T-cell (primary cell): Measurements from ENCODE around the gene FOXP4. TPM values are rescaled to one million over a fixed set of nuclear protein-coding genes. Genes with fewer than 3 reads are reported as not detected.

ENCODE experiments used
- ATAC-seq, 4 experiments: fragments of 200-7000 bp in 3 of 4; fragments of 150-1000 bp in 1 of 4; cut with Tn5 transposase; replicated peaks in 1 of 4; 1 replicate in 3 of 4; 2 replicates in 1 of 4; pipeline ENCODE4 v1.10.0; 2021; ENCODE audit warnings: moderate library complexity in 3 of 4, mild to moderate bottlenecking in 2 of 4, moderate number of reproducible peaks in 1 of 4
- CTCF ChIA-PET, 2 donors: fragments of 300-600 bp; sonication (Branson Sonifier 250); formaldehyde crosslinking; loops; one replicate each; lab custom pipeline; 2022; ENCODE audit warnings: antibody characterized with exemption in 2 of 2; lab: Charles Lee
- POLR2A ChIA-PET, 2 donors: fragments of 300-600 bp; sonication (Branson Sonifier 250); formaldehyde crosslinking; loops; one replicate each; lab custom pipeline; 2022; ENCODE audit warnings: antibody characterized with exemption in 2 of 2; lab: Charles Lee
- DNase-seq, 35 experiments: peaks; one replicate each; pipeline versions ENCODE4 v3.0.0 to v3.0.0-alpha.2; 2013 to 2023
- H3K27ac ChIP-seq: one replicate; pipeline ENCODE4 v1.5.1; 2013; ENCODE audit warnings: low read length
- H3K27me3 ChIP-seq, 2 experiments: replicated peaks in 1 of 2; 1 replicate in 1 of 2; 2 replicates in 1 of 2; pipeline versions ENCODE4 v1.6.1 to v1.7.0; 2013; ENCODE audit warnings: low read length in 1 of 2, mixed read lengths in 1 of 2; ENCODE audit not compliant: control insufficient read depth in 2 of 2, insufficient read depth in 2 of 2; ENCODE audit errors: extremely low read depth in 1 of 2
- H3K36me3 ChIP-seq, 2 donors: 1 replicate in 1 of 2; 2 replicates in 1 of 2; pipeline versions ENCODE4 v1.6.1 to v1.7.0; 2013; ENCODE audit warnings: low read length in 1 of 2; ENCODE audit not compliant: control insufficient read depth in 2 of 2, insufficient read depth in 1 of 2; ENCODE audit errors: extremely low read depth in 1 of 2
- H3K4me1 ChIP-seq, 2 experiments: 1 replicate in 1 of 2; 2 replicates in 1 of 2; pipeline versions ENCODE4 v1.6.1 to v1.7.0; 2013; ENCODE audit warnings: low read length in 2 of 2, mixed read lengths in 1 of 2; ENCODE audit not compliant: insufficient read depth in 2 of 2, control insufficient read depth in 1 of 2; ENCODE audit errors: extremely low read depth in 1 of 2
- H3K4me3 ChIP-seq, 2 donors: 1 replicate in 1 of 2; 2 replicates in 1 of 2; pipeline versions ENCODE4 v1.5.1 to v1.7.0; 2013; ENCODE audit warnings: mild to moderate bottlenecking in 2 of 2, low read length in 1 of 2, moderate library complexity in 1 of 2; ENCODE audit not compliant: control insufficient read depth in 1 of 2; ENCODE audit errors: extremely low read depth in 1 of 2
- H3K9me3 ChIP-seq: 2 replicates; pipeline ENCODE4 v1.7.0; 2013
- H3K27ac Mint-ChIP-seq, 2 donors: one replicate each; pipeline ENCODE4 v1.8.0; 2020 to 2021; ENCODE audit warnings: mild to moderate bottlenecking in 2 of 2, mixed read lengths in 2 of 2
- H3K27me3 Mint-ChIP-seq, 2 donors: one replicate each; pipeline ENCODE4 v1.8.0; 2021 to 2022; ENCODE audit warnings: mixed read lengths in 2 of 2
- H3K36me3 Mint-ChIP-seq: one replicate; pipeline ENCODE4 v1.8.0; 2021; ENCODE audit warnings: mixed read lengths
- H3K4me1 Mint-ChIP-seq, 3 donors: one replicate each; pipeline ENCODE4 v1.8.0; 2020 to 2022; ENCODE audit warnings: mixed read lengths in 3 of 3, mild to moderate bottlenecking in 1 of 3
- H3K4me3 Mint-ChIP-seq, 3 donors: one replicate each; pipeline ENCODE4 v1.8.0; 2020 to 2022; ENCODE audit warnings: mild to moderate bottlenecking in 3 of 3, mixed read lengths in 3 of 3, moderate library complexity in 3 of 3
- H3K9me3 Mint-ChIP-seq, 3 donors: one replicate each; pipeline ENCODE4 v1.8.0; 2020 to 2022; ENCODE audit warnings: mixed read lengths in 3 of 3
- WGBS: methylation state at CpG from one replicate; pipeline ENCODE4 v1.1.5; 2013; ENCODE audit warnings: missing lambda C conversion rate; ENCODE audit not compliant: insufficient coverage; 5-methylcytosine and 5-hydroxymethylcytosine counted together
- total RNA-seq, 35 experiments: library from RNA in 6 of 35; stranded (reverse) in 6 of 35; fragments of 120-200 nt in 1 of 35; gene quantifications; one replicate each; pipeline versions ENCODE4 v1.2.1 to v1.2.4 and lab custom pipeline; 2013 to 2026

FOXP4 gene
- total RNA-seq, 5 donors from 2014 or later (not counting 1 experiment from before 2014, with no cell fraction given): 4.6 to 10.1 (median 9.5) TPM

GRCh38 chr6:41644297-41644879 lies 98.2 kb downstream of the FOXP4 start:
- H3K9me3 ChIP-seq: no peaks in the 10 kb centered on the region
- H3K9me3 Mint-ChIP-seq: no peaks in the 10 kb centered on the region
- ChIA-PET CTCF (no interaction called here), POLR2A (no interaction called here)
- DNase-seq (no peak), ATAC-seq (no peak)
- peaks cover 0 to 3% (median 0%) of the 10 kb centered on the region in 3 donors for H3K4me1 Mint-ChIP-seq
- H3K4me3 Mint-ChIP-seq: no peak overlapping the region
- H3K36me3 ChIP-seq: no peaks in the 10 kb centered on the region
- H3K4me1 ChIP-seq: no peaks in the 10 kb centered on the region
- no peak overlapping the region for H3K27ac Mint-ChIP-seq
- H3K36me3 Mint-ChIP-seq: no peaks in the 10 kb centered on the region
- peaks cover 0 to 62% of the 10 kb centered on the region in 2 experiments for H3K27me3 ChIP-seq
- WGBS: 80% methylated on average over 4 of the region's 4 CpGs
- no peak overlapping the region for H3K27ac ChIP-seq
- no peak overlapping the region for H3K4me3 ChIP-seq
- peaks cover 28 to 47% of the 10 kb centered on the region in 2 donors for H3K27me3 Mint-ChIP-seq

- no peak overlapping the region for H3K4me3 Mint-ChIP-seq
These were observed 98.9 kb downstream of the FOXP4 start for GRCh38 chr6:41645007-41645618.

GRCh38 chr6:41646026-41646795 lies 100.0 kb downstream of the FOXP4 start:
- WGBS: 87% methylated on average over 7 of the region's 14 CpGs
- ChIA-PET CTCF (no interaction called here), POLR2A (no interaction called here)
- Histone ChIP-seq H3K4me1 (no peaks in the 10 kb centered on the region), H3K27ac (no peak overlapping the region), H3K27me3 (peaks cover 0 to 51% of the 10 kb centered on the region in 2 experiments), H3K36me3 (no peaks in the 10 kb centered on the region), H3K9me3 (no peaks in the 10 kb centered on the region), H3K4me3 (no peak overlapping the region)
- DNase-seq (no peak), ATAC-seq (no peak)
- Mint-ChIP-seq H3K4me3 (no peak overlapping the region), H3K27me3 (peaks cover 14 to 30% of the 10 kb centered on the region in 2 donors), H3K4me1 (no peaks in the 10 kb centered on the region), H3K36me3 (no peaks in the 10 kb centered on the region), H3K27ac (no peak overlapping the region), H3K9me3 (no peaks in the 10 kb centered on the region)

More at GRCh38 chr6:41645007-41645618, 98.9 kb downstream of the FOXP4 start:
- WGBS: 84% methylated on average over 7 of the region's 12 CpGs
- H3K27me3 Mint-ChIP-seq: peaks cover 20 to 39% of the 10 kb centered on the region in 2 donors
- Histone ChIP-seq H3K4me3 (no peak overlapping the region), H3K27me3 (peaks cover 0 to 58% of the 10 kb centered on the region in 2 experiments), H3K36me3 (no peaks in the 10 kb centered on the region), H3K27ac (no peak overlapping the region), H3K4me1 (no peaks in the 10 kb centered on the region), H3K9me3 (no peaks in the 10 kb centered on the region)
- CTCF ChIA-PET: no interaction called here
- POLR2A ChIA-PET: no interaction called here
- DNase-seq (no peak), ATAC-seq (no peak)
- H3K4me1 Mint-ChIP-seq: no peaks in the 10 kb centered on the region
- H3K36me3 Mint-ChIP-seq: no peaks in the 10 kb centered on the region
- no peaks in the 10 kb centered on the region for H3K9me3 Mint-ChIP-seq
- H3K27ac Mint-ChIP-seq: no peak overlapping the region

GRCh38 chr6:41647061-41647511 lies 100.9 kb downstream of the FOXP4 start:
- Mint-ChIP-seq H3K4me1 (no peaks in the 10 kb centered on the region), H3K4me3 (no peak overlapping the region), H3K27ac (no peak overlapping the region), H3K9me3 (no peaks in the 10 kb centered on the region), H3K27me3 (peaks cover 12 to 26% of the 10 kb centered on the region in 2 donors), H3K36me3 (no peaks in the 10 kb centered on the region)
- peaks cover 0 to 50% of the 10 kb centered on the region in 2 experiments for H3K27me3 ChIP-seq
- DNase-seq (no peak), ATAC-seq (no peak)
- H3K4me1 ChIP-seq: no peaks in the 10 kb centered on the region
- H3K4me3 ChIP-seq: no peak overlapping the region
- POLR2A ChIA-PET: no interaction called here
- no peak overlapping the region for H3K27ac ChIP-seq
- no peaks in the 10 kb centered on the region for H3K36me3 ChIP-seq
- H3K9me3 ChIP-seq: no peaks in the 10 kb centered on the region
- CTCF ChIA-PET: no interaction called here
- WGBS: no CpG with 5 or more reads among the region's 9 CpGs

GRCh38 chr6:41648070-41648585 lies 101.9 kb downstream of the FOXP4 start:
- whole genome bisulfite sequencing: 80% methylated on average over 2 of the region's 7 CpGs
- Mint-ChIP-seq H3K4me1 (no peaks in the 10 kb centered on the region), H3K4me3 (no peak overlapping the region), H3K27ac (peak overlapping the region in 1 of 2 donors; percentile 58), H3K9me3 (no peaks in the 10 kb centered on the region), H3K36me3 (no peaks in the 10 kb centered on the region), H3K27me3 (peaks cover 7 to 20% of the 10 kb centered on the region in 2 donors)
- no peaks in the 10 kb centered on the region for H3K9me3 ChIP-seq
- peaks cover 0 to 45% of the 10 kb centered on the region in 2 experiments for H3K27me3 ChIP-seq
- CTCF ChIA-PET: interaction anchor here in 1 of 2 donors (0.6 kb wide), 1 partner anchor 29 kb away, joined by 3 read pairs; no protein-coding TSS in a partner anchor
- no peak for DNase-seq
- H3K27ac ChIP-seq: no peak overlapping the region
- H3K4me3 ChIP-seq: no peak overlapping the region
- H3K36me3 ChIP-seq: no peaks in the 10 kb centered on the region
- ATAC-seq: no peak
- POLR2A ChIA-PET: no interaction called here
- no peaks in the 10 kb centered on the region for H3K4me1 ChIP-seq

GRCh38 chr6:41648921-41649320 lies 102.7 kb downstream of the FOXP4 start:
- H3K36me3 ChIP-seq: no peaks in the 10 kb centered on the region
- DNase-seq (no peak), ATAC-seq (no peak)
- no peaks in the 10 kb centered on the region for H3K9me3 Mint-ChIP-seq
- no peaks in the 10 kb centered on the region for H3K9me3 ChIP-seq
- ChIA-PET POLR2A (no interaction called here), CTCF (no interaction called here)
- H3K4me3 ChIP-seq: no peak overlapping the region
- H3K4me3 Mint-ChIP-seq: no peak overlapping the region
- no peak overlapping the region for H3K27ac Mint-ChIP-seq
- WGBS: 88% methylated on average over 1 of the region's 5 CpGs
- H3K4me1 ChIP-seq: no peaks in the 10 kb centered on the region
- H3K27ac ChIP-seq: no peak overlapping the region
- peaks cover 7 to 23% of the 10 kb centered on the region in 2 donors for H3K27me3 Mint-ChIP-seq
- peaks cover 0 to 49% of the 10 kb centered on the region in 2 experiments for H3K27me3 ChIP-seq
- no peaks in the 10 kb centered on the region for H3K4me1 Mint-ChIP-seq
- no peaks in the 10 kb centered on the region for H3K36me3 Mint-ChIP-seq
